PC-3 (cell line): ENCODE measurements around the gene FNBP1L. TPM values are rescaled to one million over a fixed set of nuclear protein-coding genes. Genes with fewer than 3 reads are reported as not detected.

Experiments
- ATAC-seq: fragments of 200-7000 bp; cut with Tn5 transposase; 2 replicates; pipeline ENCODE4 v1.9.1; 2020; ENCODE audit warnings: mild to moderate bottlenecking, moderate library complexity
- BruUV-seq: library from RNA; stranded (reverse); fragments of 400-500 nt; replicated peaks from 2 replicates; lab custom pipeline; 2021; lab: Mats Ljungman, UMichigan
- CTCF ChIA-PET: fragments of 300-600 bp; sonication (Branson Sonifier 250); formaldehyde crosslinking; loops from one replicate; lab custom pipeline; 2022; ENCODE audit warnings: antibody characterized with exemption; lab: Charles Lee
- POLR2A ChIA-PET: fragments of 300-600 bp; sonication (Branson Sonifier 250); formaldehyde crosslinking; loops from one replicate; lab custom pipeline; 2022; ENCODE audit warnings: antibody characterized with exemption; ENCODE audit not compliant: unreplicated experiment; lab: Charles Lee
- DNase-seq: peaks from one replicate; pipeline ENCODE4 v3.0.0-alpha.2; 2015
- H2AFZ ChIP-seq: fragments of 300-600 bp; sonication (generic); 2 replicates; pipeline ENCODE4 v1.6.0; 2016; ENCODE audit warnings: antibody characterized with exemption, low read length
- H3F3A ChIP-seq: fragments of 300-600 bp; sonication (generic); one replicate; pipeline ENCODE4 v1.6.0; 2017; ENCODE audit warnings: antibody characterized with exemption, low read length, control low read depth, mild to moderate bottlenecking; ENCODE audit not compliant: unreplicated experiment
- H3K27ac ChIP-seq: fragments of 300-600 bp; sonication (generic); 2 replicates; pipeline ENCODE4 v1.5.1; 2016; ENCODE audit warnings: mild to moderate bottlenecking, low read length
- H3K27me3 ChIP-seq: fragments of 300-600 bp; sonication (generic); 2 replicates; pipeline ENCODE4 v1.6.1; 2016; ENCODE audit warnings: low read length, mixed read lengths
- H3K36me3 ChIP-seq: fragments of 300-600 bp; sonication (generic); 2 replicates; pipeline ENCODE4 v1.6.1; 2016; ENCODE audit warnings: low read depth, mixed run types, low read length, mixed read lengths
- H3K4me1 ChIP-seq: fragments of 300-600 bp; sonication (generic); 2 replicates; pipeline ENCODE4 v1.5.1; 2016; ENCODE audit warnings: low read length; ENCODE audit not compliant: insufficient read depth
- H3K4me2 ChIP-seq: fragments of 300-600 bp; sonication (generic); 2 replicates; pipeline ENCODE4 v1.6.0; 2016; ENCODE audit warnings: low read length
- H3K4me3 ChIP-seq: fragments of 300-600 bp; sonication (generic); 2 replicates; pipeline ENCODE4 v1.5.1; 2016; ENCODE audit warnings: mild to moderate bottlenecking, low read length, mixed read lengths
- H3K79me2 ChIP-seq: fragments of 300-600 bp; sonication (generic); 2 replicates; pipeline ENCODE4 v1.6.1; 2017; ENCODE audit warnings: low read length, mixed read lengths
- H3K9ac ChIP-seq: fragments of 300-600 bp; sonication (generic); 2 replicates; pipeline ENCODE4 v1.6.0; 2016; ENCODE audit warnings: mild to moderate bottlenecking, low read length
- H3K9me2 ChIP-seq: fragments of 300-600 bp; sonication (generic); replicated peaks from 2 replicates; pipeline ENCODE4 v1.6.1; 2016; ENCODE audit warnings: mixed run types, low read length, mixed read lengths
- H3K9me3 ChIP-seq: fragments of 300-600 bp; sonication (generic); 2 replicates; pipeline ENCODE4 v1.6.1; 2016; ENCODE audit warnings: low read length, mixed read lengths
- H4K20me1 ChIP-seq: fragments of 300-600 bp; sonication (generic); 2 replicates; pipeline ENCODE4 v1.6.1; 2016; ENCODE audit warnings: low read length, mixed read lengths
- CTCF ChIP-seq: fragments of 300-600 bp; sonication (generic); conservative IDR thresholded peaks from 2 replicates; pipeline ENCODE4 v1.5.1; 2017; ENCODE audit warnings: antibody characterized with exemption, low read depth, mild to moderate bottlenecking, low read length
- EZH2 ChIP-seq: fragments of 300-600 bp; sonication (generic); IDR thresholded peaks from one replicate; pipeline ENCODE4 v1.6.1; 2017; ENCODE audit warnings: antibody characterized with exemption, mild to moderate bottlenecking, low read length; ENCODE audit not compliant: unreplicated experiment
- EZH2phosphoT487 ChIP-seq: fragments of 300-600 bp; sonication (generic); IDR thresholded peaks from 2 replicates; pipeline ENCODE4 v1.6.1; 2018; ENCODE audit warnings: mild to moderate bottlenecking, antibody characterized with exemption, low read length, borderline replicate concordance
- intact Hi-C: fragments of 100-400 bp; cut with micrococcal nuclease; formaldehyde crosslinking; loops from 2 replicates; pipeline ENCODE4 v1.9.0; 2023
- total RNA-seq: library from RNA; depleted of rRNA; stranded (reverse); fragments of >200 nt; gene quantifications from 2 replicates; pipeline ENCODE4 v1.2.3, GENCODE V29; 2014

FNBP1L gene
- total RNA-seq, 1 experiment from 2014 or later = 28.3 TPM

- TF ChIP-seq EZH2phosphoT487 = no peak
- no peak overlapping the region for H3K4me3 ChIP-seq
- intact Hi-C loops = no loop called here
- H3F3A ChIP-seq = no peaks in the 10 kb centered on the region
- H3K4me2 ChIP-seq = no peak overlapping the region
- H3K27ac ChIP-seq = no peak overlapping the region
- H3K9ac ChIP-seq = no peak overlapping the region
- CTCF ChIA-PET = no interaction called here
- DNase-seq (no peak), ATAC-seq (no peak)
- POLR2A ChIA-PET = no interaction called here
- H3K27me3 ChIP-seq = no peaks in the 10 kb centered on the region
- no peaks in the 10 kb centered on the region for H3K9me2 ChIP-seq
- H2AFZ ChIP-seq = no peak overlapping the region
- BruUV-seq = no TSS peak
- no peaks in the 10 kb centered on the region for H4K20me1 ChIP-seq
- H3K4me1 ChIP-seq = no peaks in the 10 kb centered on the region
- no peaks in the 10 kb centered on the region for H3K9me3 ChIP-seq
- H3K36me3 ChIP-seq = no peaks in the 10 kb centered on the region
- peaks cover 75% of the 10 kb centered on the region for H3K79me2 ChIP-seq
These were observed 41.8 kb downstream of the FNBP1L start for GRCh38 chr1:93489756-93490155.

DNA sequence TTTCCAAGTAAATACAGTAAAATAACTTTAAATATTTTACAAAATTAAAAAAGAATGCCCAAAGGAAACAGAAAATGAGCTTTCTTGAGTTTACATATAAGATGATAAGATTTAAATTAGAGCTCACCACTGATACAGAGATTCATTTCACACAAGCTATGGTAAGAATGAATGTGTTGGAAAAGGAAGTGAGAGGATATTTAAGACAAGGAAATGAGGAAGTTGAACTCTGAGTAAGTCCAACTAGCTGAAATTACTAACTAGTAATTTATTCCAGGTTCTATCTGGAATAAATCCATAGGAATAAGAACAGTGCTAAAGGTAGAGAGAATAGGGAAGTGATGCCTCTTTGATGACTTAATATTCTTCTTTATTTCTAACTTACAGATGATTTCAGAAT lies 42.4 kb downstream of the FNBP1L start:
- Histone ChIP-seq H3K79me2 (peaks cover 77% of the 10 kb centered on the region), H3K4me1 (no peaks in the 10 kb centered on the region), H3F3A (no peaks in the 10 kb centered on the region), H2AFZ (no peak overlapping the region), H4K20me1 (no peaks in the 10 kb centered on the region), H3K9ac (no peak overlapping the region), H3K9me2 (no peaks in the 10 kb centered on the region), H3K36me3 (no peaks in the 10 kb centered on the region), H3K27me3 (no peaks in the 10 kb centered on the region), H3K9me3 (no peaks in the 10 kb centered on the region), H3K4me2 (no peak overlapping the region), H3K27ac (no peak overlapping the region), H3K4me3 (no peak overlapping the region)
- no peak for TF ChIP-seq EZH2phosphoT487
- TF ChIP-seq CTCF = no peak
- no peak for TF ChIP-seq EZH2
- ATAC-seq = no peak
- no peak for DNase-seq
- intact Hi-C loops = no loop called here
- POLR2A ChIA-PET = no interaction called here
- no TSS peak for BruUV-seq
- CTCF ChIA-PET = no interaction called here

GRCh38 chr1:93495911-93496310 lies 48.0 kb downstream of the FNBP1L start:
- H3F3A ChIP-seq = no peaks in the 10 kb centered on the region
- TF ChIP-seq CTCF (no peak), EZH2phosphoT487 (no peak), EZH2 (no peak)
- ChIA-PET POLR2A (no interaction called here), CTCF (no interaction called here)
- no peaks in the 10 kb centered on the region for H3K27me3 ChIP-seq
- H3K9me2 ChIP-seq = no peaks in the 10 kb centered on the region
- no peak overlapping the region for H2AFZ ChIP-seq
- no peak overlapping the region for H3K4me2 ChIP-seq
- no peaks in the 10 kb centered on the region for H4K20me1 ChIP-seq
- H3K36me3 ChIP-seq = no peaks in the 10 kb centered on the region
- H3K4me3 ChIP-seq = no peak overlapping the region
- ATAC-seq (no peak), DNase-seq (no peak)
- H3K79me2 ChIP-seq = peaks cover 47% of the 10 kb centered on the region
- H3K9me3 ChIP-seq = no peaks in the 10 kb centered on the region
- H3K9ac ChIP-seq = no peak overlapping the region
- intact Hi-C loops = no loop called here
- H3K4me1 ChIP-seq = no peaks in the 10 kb centered on the region
- H3K27ac ChIP-seq = no peak overlapping the region
- no TSS peak for BruUV-seq
